Endothelial cell of umbilical vein (primary cell): ENCODE results near the gene ATRIP. TPM values are rescaled to one million over a fixed set of nuclear protein-coding genes. Genes with fewer than 3 reads are reported as not detected.

ENCODE experiments used
- BruUV-seq: library from RNA; stranded (reverse); fragments of 400-500 nt; replicated peaks from 2 replicates; lab custom pipeline; 2021; lab: Mats Ljungman, UMichigan
- CTCF ChIA-PET: fragments of 300-600, 350-600 bp; sonication (Branson Sonifier 250); formaldehyde crosslinking; loops from one replicate; lab custom pipeline; 2021; ENCODE audit warnings: antibody characterized with exemption, inconsistent platforms; lab: Charles Lee
- POLR2A ChIA-PET: fragments of 300-600, 350-600 bp; sonication (Branson Sonifier 250); formaldehyde crosslinking; loops from one replicate; lab custom pipeline; 2021; ENCODE audit warnings: antibody characterized with exemption, inconsistent platforms; lab: Charles Lee
- DNase-seq: peaks from one replicate; pipeline ENCODE4 v3.0.0-alpha.2; 2011; ENCODE audit warnings: low read depth, low spot score
- FAIRE-seq: peaks from 2 replicates; lab custom pipeline; 2011; peaks lifted over from hg19 to GRCh38; lab: Jason Lieb, UNC
- H2AFZ ChIP-seq: 2 replicates; pipeline ENCODE4 v1.6.0; 2012; ENCODE audit warnings: low read depth, low read length, control low read depth, inconsistent platforms
- H3K27ac ChIP-seq: 2 replicates; pipeline ENCODE4 v1.5.1; 2011; ENCODE audit warnings: low read depth, mild to moderate bottlenecking, control low read depth, low read length, moderate library complexity; ENCODE audit not compliant: insufficient read depth
- H3K27me3 ChIP-seq, 2 experiments: 2 replicates each; pipeline versions ENCODE4 v1.6.0 to v1.6.1; 2011; ENCODE audit warnings: low read length in 2 of 2, mixed read lengths in 1 of 2; ENCODE audit not compliant: control insufficient read depth in 2 of 2, insufficient read depth in 2 of 2
- H3K36me3 ChIP-seq, 2 experiments: 2 replicates in 1 of 2; 3 replicates in 1 of 2; pipeline ENCODE4 v1.5.1; 2011; ENCODE audit warnings: low read length in 2 of 2, mild to moderate bottlenecking in 1 of 2, moderate library complexity in 1 of 2; ENCODE audit not compliant: control insufficient read depth in 2 of 2, insufficient read depth in 2 of 2; ENCODE audit errors: extremely low read depth in 1 of 2
- H3K4me1 ChIP-seq: 3 replicates; pipeline ENCODE4 v1.5.1; 2011; ENCODE audit warnings: mild to moderate bottlenecking, low read length; ENCODE audit not compliant: control insufficient read depth, insufficient read depth; ENCODE audit errors: extremely low read depth
- H3K4me2 ChIP-seq: 2 replicates; pipeline ENCODE4 v1.6.1; 2011; ENCODE audit warnings: low read length, control low read depth, mixed read lengths; ENCODE audit not compliant: insufficient read depth
- H3K4me3 ChIP-seq, 3 experiments: fragments of 200-600 bp in 1 of 3; sonication (generic), shearing (Covaris generic) in 1 of 3; replicated peaks in 1 of 3; 2 replicates each; pipeline ENCODE4 v1.5.1; 2011 to 2016; ENCODE audit warnings: control low read depth in 3 of 3, low read length in 3 of 3, mild to moderate bottlenecking in 2 of 3, inconsistent platforms in 1 of 3, low read depth in 1 of 3, moderate library complexity in 1 of 3; ENCODE audit not compliant: insufficient read depth in 1 of 3
- H3K79me2 ChIP-seq: 2 replicates; pipeline ENCODE4 v1.6.0; 2012; ENCODE audit warnings: low read length, inconsistent platforms; ENCODE audit not compliant: control insufficient read depth, insufficient read depth
- H3K9ac ChIP-seq: replicated peaks from 2 replicates; pipeline ENCODE3; 2011; ENCODE audit warnings: low read length, control low read depth; ENCODE audit not compliant: insufficient read depth; ENCODE audit errors: extremely low read depth
- H3K9me1 ChIP-seq: replicated peaks from 3 replicates; pipeline ENCODE4 v1.6.0; 2011; ENCODE audit warnings: mild to moderate bottlenecking, low read length; ENCODE audit not compliant: control insufficient read depth, insufficient read depth; ENCODE audit errors: extremely low read depth
- H3K9me3 ChIP-seq: replicated peaks from 2 replicates; pipeline ENCODE4 v1.5.1; 2012; ENCODE audit warnings: low read length, inconsistent platforms; ENCODE audit not compliant: control insufficient read depth, insufficient read depth
- H4K20me1 ChIP-seq: replicated peaks from 2 replicates; pipeline ENCODE3; 2011; ENCODE audit warnings: mild to moderate bottlenecking, low read length; ENCODE audit not compliant: control insufficient read depth, insufficient read depth; ENCODE audit errors: extremely low read depth
- CTCF ChIP-seq, 2 donors: IDR thresholded peaks; 1 replicate in 1 of 2; 2 replicates in 1 of 2; pipeline ENCODE4 v1.5.1; 2011; ENCODE audit warnings: low read length in 2 of 2, mild to moderate bottlenecking in 2 of 2, moderate library complexity in 2 of 2, control low read depth in 1 of 2, inconsistent platforms in 1 of 2, low read depth in 1 of 2; ENCODE audit not compliant: insufficient read depth in 1 of 2; ENCODE audit errors: extremely low read depth in 1 of 2
- EZH2 ChIP-seq: IDR thresholded peaks from 2 replicates; pipeline ENCODE4 v1.6.1; 2012; ENCODE audit warnings: borderline replicate concordance, low read depth, mild to moderate bottlenecking, moderate library complexity, low read length, inconsistent platforms; ENCODE audit not compliant: severe bottlenecking
- FOS ChIP-seq: IDR thresholded peaks from 2 replicates; pipeline ENCODE4 v1.6.1; 2011; ENCODE audit warnings: mild to moderate bottlenecking, low read length, moderate library complexity, borderline replicate concordance; ENCODE audit not compliant: insufficient read depth
- GATA2 ChIP-seq: IDR thresholded peaks from 2 replicates; pipeline ENCODE4 v1.7.0; 2011; ENCODE audit warnings: low read depth, mild to moderate bottlenecking, moderate library complexity, mixed read lengths, low read length; ENCODE audit not compliant: insufficient read length, insufficient read depth
- JUN ChIP-seq: IDR thresholded peaks from 2 replicates; pipeline ENCODE4 v1.6.1; 2011; ENCODE audit warnings: borderline replicate concordance, low read depth; ENCODE audit not compliant: insufficient read length, insufficient read depth
- MYC ChIP-seq: IDR thresholded peaks from one replicate; pipeline ENCODE4 v1.6.1; 2011; ENCODE audit warnings: mild to moderate bottlenecking, low read depth, low read length
- POLR2A ChIP-seq: IDR thresholded peaks from 2 replicates; pipeline ENCODE4 v1.6.1; 2012; ENCODE audit warnings: low read depth, mild to moderate bottlenecking, control low read depth, low read length
- POLR2AphosphoS5 ChIP-seq: IDR thresholded peaks from 2 replicates; pipeline ENCODE4 v1.6.1; 2012; ENCODE audit warnings: low read depth, mild to moderate bottlenecking, control low read depth, low read length, moderate library complexity; ENCODE audit not compliant: insufficient read depth
- dilution Hi-C: fragments of 300-500 bp; cut with MboI; formaldehyde crosslinking; loops from one replicate; pipeline ENCODE4 v1.15.0; 2019; ENCODE audit warnings: low sequenced_read_pairs; ENCODE audit not compliant: extremely low pct_ligation_motif_present
- intact Hi-C: fragments of 100-400 bp; cut with micrococcal nuclease; formaldehyde crosslinking; loops from one replicate; pipeline ENCODE4 v1.10.0; 2022
- polyA plus RNA-seq, 4 experiments: library from polyadenylated mRNA; depleted of rRNA in 3 of 4; stranded (reverse) in 3 of 4; unstranded in 1 of 4; fragments of >200 nt; gene quantifications; 2 replicates each; pipeline versions ENCODE4 v1.2.1 to v1.2.3, GENCODE V29; 2011 to 2012; ENCODE audit warnings: missing spikeins in 1 of 4
- total RNA-seq: library from RNA; stranded (reverse); gene quantifications from 2 replicates; pipeline ENCODE4 v1.2.3, GENCODE V29; 2021
- TF ChIP-seq, protein P1 (sequence below): IDR thresholded peaks from 2 replicates; pipeline ENCODE4 v1.6.1; 2011; ENCODE audit not compliant: insufficient read depth, insufficient read length

ATRIP gene
- total and polyA plus RNA-seq, 2 donors (not counting 3 experiments of a cell fraction or from before 2014, with no cell fraction given): 10.6 to 14.7 TPM

- H3K9ac ChIP-seq: no peak overlapping the region
- DNase-seq (no peak), FAIRE-seq (no peak)
- no peak overlapping the region for H2AFZ ChIP-seq
- CTCF ChIA-PET: interaction anchor here (12.6 kb wide), 1 partner anchor 38 kb away, joined by 716 read pairs; no protein-coding TSS in a partner anchor
- BruUV-seq: no TSS peak
- H3K36me3 ChIP-seq: no peaks in the 10 kb centered on the region
- no peaks in the 10 kb centered on the region for H4K20me1 ChIP-seq
- H3K27me3 ChIP-seq: peaks cover 7 to 15% of the 10 kb centered on the region in 2 experiments
- POLR2A ChIA-PET: no interaction called here
- intact Hi-C loops (loop anchor here (1.0 kb wide), 1 partner anchor 124 kb away; no protein-coding TSS in a partner anchor), dilution Hi-C loops (no loop called here)
- no peak overlapping the region for H3K4me3 ChIP-seq
- H3K9me1 ChIP-seq: no peaks in the 10 kb centered on the region
- TF ChIP-seq GATA2: no peak
- TF ChIP-seq, protein P1, sequence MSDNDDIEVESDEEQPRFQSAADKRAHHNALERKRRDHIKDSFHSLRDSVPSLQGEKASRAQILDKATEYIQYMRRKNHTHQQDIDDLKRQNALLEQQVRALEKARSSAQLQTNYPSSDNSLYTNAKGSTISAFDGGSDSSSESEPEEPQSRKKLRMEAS: no peak
- no peak for TF ChIP-seq POLR2AphosphoS5
- TF ChIP-seq FOS: no peak
- TF ChIP-seq JUN: no peak
- no peak for TF ChIP-seq POLR2A
- TF ChIP-seq MYC: no peak
- TF ChIP-seq EZH2: no peak
- TF ChIP-seq CTCF (IDR thresholded peaks at IDR 0.05; ENCODE audit: extremely low read depth in 1 of 2, insufficient read depth in 1 of 2, low read depth in 1 of 2, low read length in 2 of 2): no peak
- no peaks in the 10 kb centered on the region for H3K79me2 ChIP-seq
- H3K4me2 ChIP-seq: no peak overlapping the region
- H3K9me3 ChIP-seq: no peaks in the 10 kb centered on the region
- no peak overlapping the region for H3K27ac ChIP-seq
- H3K4me1 ChIP-seq: peaks cover 10% of the 10 kb centered on the region
These were observed 48.5 kb upstream of the ATRIP start for GRCh38 chr3:48397767-48398681.
